Measurements from ENCODE around the gene RAP2C.

RAP2C gene

DNA sequence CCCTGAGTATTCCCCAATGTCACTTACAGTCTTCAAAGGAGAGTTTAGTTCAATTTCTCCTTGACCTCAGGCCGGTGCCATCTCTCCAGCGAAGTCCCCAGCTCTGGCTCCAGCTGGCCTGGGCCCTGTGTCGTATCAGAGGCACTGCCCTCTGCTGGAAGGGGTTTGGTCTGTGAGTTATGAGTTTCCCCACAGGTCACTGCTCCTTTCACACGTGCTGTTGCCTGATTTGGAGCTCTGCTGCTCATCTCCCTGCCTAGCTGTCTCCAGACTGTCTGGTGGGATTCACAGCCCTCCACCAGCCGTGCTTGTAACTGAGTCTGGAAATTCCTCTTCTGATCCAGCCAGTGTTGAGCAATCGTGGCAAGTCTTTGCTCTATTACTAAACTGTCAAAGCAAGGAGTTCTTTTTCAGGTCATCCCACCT is at the start of gene RAP2C:
Gene RAP2C, minus strand, starts transcription at position 105 of the 426 bp plus-strand sequence. CDS start 2,179 bp downstream, outside the sequence.
- peak; percentile 45 to 48 for DNase-seq

DNA sequence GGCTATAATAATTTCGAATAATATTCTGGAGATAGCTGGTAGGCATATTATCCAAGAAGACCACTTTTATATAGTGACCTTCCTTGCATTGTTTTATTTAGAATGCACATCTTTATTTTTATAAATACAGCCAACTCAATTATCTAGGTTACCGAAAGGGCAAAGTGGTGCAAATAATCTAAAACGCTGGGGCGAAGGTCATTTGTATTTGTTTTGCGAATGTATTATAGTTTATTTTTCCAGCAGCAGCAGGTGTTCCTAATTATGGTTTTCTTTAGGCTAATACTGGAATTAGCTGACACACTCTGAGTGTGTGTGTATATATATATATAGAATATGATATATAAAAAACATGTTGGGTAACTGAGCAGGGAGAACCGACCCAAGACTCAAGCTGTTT is 48.1 kb upstream of the RAP2C start:
- DNase-seq, result no peak

DNA sequence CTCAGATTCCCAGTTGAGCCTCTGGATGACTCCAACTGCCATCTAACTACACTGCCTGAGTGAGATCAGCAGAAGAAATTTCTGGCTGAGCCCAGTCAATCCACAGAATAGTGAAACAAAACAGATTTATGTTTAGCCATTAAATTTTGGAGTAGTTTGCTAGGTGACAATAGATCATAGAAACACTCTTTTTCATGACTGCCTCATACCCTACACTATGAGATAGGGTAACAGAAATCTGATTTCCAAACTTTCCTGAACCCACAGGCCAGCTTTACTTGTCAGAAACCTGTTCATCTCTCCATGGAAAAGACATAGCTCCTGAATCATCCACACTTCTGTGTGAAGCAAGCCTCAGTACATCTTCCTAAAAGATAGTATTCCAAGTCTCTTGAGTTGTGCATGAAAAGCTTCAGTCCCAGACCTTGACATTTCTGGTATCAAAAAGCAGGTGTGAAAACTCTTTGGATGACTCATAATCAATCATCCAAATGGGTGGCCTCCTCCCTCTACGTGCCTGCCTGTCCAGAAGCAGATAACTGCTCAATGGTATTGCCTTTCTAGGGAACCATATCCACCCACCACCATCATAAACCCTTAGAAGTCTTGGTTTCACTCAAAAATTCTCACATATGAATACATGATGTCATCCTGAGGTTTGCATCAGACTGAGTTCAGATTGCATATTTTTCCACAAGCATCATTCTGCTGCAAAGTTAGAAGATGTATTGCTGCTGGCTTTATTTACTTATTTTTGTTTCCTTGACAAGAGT is 47.5 kb upstream of the RAP2C start:
- DNase-seq, result peak; percentile 0 to 13

DNA sequence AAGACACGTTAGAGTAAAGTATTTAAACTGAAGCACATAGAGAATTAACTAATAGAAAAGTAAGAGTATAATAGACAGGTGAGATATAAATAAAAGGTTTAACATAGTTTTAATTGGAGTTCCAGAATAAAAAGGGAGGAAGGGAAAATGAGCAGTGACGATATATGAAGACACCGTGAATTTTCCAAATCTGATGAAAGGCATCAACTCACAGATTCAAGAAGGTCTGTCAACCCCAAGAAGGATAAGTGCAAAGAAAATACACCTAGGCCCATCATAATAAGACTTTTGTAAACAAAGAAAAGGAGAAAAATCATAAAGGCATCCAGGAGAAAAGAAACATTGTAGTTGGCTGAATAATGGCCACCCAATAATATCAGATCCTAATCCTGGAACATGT is 43.9 kb upstream of the RAP2C start:
- DNase-seq, result no peak

DNA sequence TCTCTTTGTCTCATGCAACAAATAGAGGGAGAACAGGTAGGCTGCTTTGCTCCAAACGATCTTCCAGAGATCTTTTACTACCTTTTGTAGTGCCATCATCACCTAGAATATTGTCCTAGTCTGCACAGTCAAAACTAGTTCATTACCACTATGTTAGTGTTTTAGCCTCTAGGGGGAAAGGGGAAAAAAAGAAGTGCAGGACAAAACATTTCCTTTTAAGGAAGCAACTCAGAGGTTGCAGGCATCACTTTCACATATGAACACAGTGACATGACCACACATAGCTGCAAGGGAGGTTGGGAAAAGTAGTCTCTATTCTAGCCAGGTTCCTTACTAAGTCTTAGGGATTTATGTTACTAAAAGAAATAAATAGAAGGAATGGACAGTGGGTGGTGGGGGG is 39.3 kb upstream of the RAP2C start:
- no peak for DNase-seq

DNA sequence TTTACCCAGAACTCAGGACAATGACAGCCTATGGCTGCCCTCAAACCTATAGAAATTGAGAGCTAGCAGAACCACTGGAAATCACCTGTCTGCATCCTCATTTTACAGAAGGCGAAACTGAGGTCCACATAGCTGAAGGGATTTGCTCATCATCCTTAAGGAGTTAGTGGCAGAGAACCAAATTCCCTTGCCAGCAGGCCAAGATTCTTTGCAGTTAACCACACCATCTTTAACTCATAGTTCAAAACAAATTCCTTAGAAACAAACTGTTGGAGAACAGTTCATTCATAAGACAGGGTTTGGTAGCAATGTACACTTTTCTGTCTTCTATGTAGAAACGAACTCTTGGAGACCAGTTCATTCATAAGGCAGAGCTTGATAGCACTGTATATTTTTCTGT is 37.9 kb upstream of the RAP2C start:
- no peak for DNase-seq

DNA sequence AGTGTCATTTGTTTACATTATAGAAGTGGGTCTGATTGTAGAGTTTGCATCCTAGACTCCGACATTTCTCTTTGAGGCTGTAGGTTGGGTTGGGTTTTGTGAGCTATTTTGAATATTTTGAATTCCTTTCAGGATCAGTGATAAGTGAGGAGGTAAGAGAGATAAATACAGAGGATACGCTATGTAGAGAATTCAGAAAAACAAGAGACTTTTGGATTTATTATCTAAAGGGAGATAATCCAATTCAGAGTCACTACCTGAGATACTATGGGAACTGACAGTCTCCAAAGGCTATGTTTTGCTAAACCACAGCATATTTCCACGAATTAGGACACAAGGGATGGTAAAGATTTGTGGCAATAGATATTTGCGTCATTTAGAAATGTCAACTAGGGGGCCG is 16.9 kb upstream of the RAP2C start:
- no peak for DNase-seq

DNA sequence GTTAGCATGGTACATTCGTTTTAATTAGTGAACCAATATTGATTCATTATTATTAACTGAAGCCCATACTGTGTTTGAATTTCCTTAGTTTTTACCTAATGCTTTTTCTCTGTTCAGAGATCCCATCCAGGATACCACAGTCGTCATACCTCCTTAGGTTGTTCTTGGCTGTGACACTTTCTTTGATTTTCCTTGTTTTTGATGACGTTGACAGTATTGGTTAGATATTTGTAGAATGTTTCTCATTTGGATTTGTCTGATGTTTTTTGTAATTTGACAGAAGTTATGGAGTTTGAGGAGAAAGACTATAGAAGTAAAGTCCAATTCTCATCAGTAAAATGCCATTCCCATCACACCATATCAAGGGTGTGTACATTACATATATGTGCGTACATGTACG is 16.2 kb upstream of the RAP2C start:
- no peak for DNase-seq

DNA sequence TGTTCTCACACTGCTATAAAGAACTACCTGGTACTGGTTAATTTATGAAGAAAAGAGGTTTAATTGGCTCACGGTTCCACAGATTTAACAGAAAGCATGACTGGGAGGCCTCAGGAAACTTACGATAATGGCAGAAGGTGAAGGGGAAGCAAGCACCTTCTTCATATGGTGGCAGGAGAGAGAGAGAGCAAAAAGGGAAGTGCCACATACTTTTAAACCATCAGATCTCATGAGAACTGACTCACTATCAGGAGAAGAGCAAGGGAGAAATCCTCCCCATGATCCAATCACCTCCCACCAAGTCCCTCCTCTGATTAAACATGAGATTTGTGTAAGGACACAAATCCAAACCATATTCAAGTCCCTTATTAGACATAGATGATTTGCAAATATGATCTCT is 12.3 kb upstream of the RAP2C start:
- DNase-seq, result no peak

DNA sequence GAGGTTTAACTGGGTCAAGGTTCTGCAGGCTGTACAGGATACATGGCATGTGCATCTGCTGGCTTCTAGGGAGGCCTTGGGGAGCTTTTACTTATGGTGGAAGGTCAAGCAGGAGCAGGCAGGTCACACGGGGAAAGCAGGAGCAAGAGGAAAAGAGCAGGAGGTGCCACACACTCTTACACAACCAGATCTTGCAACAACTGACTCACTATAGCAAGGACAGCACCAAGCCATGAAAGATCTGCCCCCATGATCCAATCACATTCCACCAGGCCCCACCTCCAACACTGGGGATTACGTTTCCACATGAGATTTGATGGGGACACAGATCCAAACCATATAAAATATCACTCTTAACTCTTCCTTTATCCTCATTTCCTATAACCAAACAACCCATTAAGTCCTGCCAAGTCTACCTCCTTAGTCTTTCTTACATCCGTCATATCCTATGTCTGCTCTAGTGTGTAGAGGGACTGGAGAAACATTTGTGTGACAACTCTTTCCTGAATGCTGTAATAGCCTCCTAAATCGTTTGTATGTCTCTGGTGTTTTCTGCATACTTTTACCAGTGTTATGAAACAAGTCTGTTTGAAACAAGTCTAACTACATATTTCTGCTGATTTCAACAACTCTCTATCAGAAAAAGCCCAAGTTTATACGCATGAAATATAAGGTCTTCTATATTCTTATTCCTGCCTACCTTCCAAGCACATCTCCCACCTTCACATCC is 8.3 kb upstream of the RAP2C start:
- DNase-seq, result no peak

DNA sequence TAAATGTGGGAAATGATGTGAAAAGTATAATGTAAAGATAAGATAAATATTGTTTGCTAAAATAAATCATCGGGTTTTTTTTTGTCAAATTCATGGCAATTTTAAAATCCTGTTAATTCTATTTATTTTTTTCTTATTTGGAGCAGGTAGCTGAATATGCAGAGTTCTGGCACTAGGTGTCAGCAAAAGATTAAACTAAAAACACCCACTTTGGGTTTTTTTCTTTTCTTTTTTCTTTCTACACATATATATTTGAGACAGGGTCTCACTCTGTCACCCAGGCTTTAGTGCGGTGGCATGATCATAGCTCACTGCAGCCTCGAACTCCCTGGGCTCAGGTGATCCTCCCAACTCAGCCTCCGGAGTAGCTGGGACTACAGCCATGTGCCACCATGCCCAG is 6.9 kb upstream of the RAP2C start:
- DNase-seq, result no peak

DNA sequence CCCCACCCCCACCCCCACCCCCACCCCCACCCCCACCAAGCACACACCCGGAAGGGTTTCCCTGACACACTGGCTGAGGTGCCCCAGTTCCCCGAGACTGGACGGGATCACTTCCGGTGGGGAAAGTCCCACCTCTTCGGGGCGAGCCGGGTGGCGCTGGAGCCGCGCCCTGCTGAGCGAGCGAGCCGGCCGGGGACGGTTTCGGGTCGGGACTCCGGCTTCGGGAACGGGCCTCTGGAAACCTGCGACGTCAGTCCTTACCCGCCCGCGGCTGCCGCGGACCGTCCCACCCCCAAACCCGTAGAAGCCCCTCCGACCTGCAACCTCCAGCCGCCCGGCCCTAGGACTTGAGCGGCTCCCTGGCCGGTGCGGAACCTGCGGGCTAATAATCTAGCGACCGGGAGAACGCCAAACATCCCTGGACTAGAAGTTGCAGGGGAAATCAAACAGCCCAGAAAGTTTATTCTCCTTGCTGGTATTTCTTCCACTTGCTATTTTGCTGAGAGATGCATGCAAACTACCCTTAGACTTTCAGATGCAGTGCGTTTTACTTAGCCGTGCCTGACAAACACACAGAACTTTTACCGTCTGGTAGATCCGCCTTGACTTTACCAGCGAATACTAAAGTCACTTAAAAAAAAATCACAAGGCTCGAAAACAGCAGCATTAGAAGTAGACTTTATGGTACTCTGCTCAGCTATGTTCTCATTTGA is 991 bp downstream of the RAP2C start:
- peak; percentile 55 to 65 for DNase-seq

DNA sequence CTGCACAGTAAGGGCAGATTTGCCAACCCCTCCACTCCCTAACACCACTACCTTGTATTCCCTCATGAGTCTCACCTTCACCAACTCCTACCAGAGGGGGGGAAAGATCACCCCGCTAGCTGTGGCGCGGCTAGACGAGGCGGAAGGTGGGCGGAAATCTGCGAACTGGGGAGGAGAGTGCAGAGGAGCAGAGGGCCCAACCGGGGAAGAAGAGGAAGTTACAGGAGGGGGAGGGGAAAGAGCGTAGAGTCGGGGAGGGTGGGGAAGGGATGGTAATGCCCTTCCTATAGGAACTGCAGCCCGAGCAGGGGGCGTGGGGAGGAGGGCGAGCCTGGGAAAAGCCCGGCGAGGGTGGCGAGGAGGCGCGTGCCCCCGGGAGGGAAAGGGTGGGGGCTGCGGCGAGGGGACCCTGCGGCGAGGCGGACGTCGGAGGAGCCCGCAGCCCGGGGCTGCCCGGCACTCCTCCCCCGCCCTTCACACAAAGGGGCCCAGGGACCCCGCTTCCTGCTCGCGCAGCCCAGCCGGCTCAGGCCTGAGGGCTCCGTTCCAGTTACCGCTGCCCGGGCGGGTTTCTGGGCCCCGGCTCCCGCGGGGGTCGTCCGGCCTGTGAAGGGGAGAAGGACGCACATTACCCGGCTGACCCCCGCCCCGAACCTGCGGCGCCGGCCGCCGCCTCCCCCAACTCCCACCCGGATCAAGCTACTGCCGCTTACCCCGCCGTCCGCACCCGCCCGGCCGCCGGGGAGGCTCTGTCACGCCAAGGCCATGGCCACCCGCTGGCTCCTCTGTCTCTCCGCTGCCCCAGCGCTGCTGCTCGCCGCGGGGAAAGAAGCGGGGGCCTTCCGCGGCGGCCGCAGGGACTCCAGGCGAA is 1.8 kb downstream of the RAP2C start:
- DNase-seq, result peak; percentile 39 to 53

DNA sequence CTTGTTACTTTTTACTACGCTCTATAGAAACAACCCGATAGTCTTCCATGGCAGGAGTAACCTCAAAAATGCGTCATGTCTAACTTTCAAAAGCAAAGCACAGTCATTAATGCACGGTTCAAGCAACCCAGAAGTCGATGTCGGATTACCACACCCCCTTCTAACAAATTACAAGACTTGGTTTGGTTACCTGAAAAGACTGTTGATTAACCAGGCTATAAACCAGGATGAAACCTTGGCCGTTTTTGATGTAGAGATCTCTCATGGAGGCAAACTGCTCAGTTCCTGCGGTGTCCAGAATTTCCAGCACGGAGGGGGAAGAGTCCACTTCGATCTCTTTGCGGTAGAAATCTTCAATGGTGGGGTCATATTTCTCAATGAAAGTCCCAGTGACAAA is 2.4 kb downstream of the RAP2C start:
- DNase-seq, result peak in 1 of 2 donors; percentile 8

DNA sequence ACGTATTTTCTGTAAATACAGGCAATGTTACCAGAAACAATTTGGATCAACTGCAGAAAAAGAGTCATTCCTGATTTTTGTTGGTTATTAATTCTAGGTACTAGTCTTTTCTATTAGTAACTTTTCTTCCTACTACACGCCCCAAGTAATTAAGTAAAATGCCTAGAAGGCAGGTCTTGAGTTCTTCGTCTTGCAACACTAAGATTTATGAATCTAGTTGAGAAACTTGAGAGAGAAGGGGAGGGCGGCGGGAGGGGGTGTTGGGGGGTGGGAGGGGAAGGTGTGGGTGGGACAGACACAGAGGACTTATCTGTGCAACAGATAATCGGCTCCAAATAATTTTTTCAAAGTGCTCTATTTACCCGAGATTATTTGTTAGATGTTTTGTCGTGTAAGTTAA is 3.0 kb downstream of the RAP2C start:
- no peak for DNase-seq

DNA sequence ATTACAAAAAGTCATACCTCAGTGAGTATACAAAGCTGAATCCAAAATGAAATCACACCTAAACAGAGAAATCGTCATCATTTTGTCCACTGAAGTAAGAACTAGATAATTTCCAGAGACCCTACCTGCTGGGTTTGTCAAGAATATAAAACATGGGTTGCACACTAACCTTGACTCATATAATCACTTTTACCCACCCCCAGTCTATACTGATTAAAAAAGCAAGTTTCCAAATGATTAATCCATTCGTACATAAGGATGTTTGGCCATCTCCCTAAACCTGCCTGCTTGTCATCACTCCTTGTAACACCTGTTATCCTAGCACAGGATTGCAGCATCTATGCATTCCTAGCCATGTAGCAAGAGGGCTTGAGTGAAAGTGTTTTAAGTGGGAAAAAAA is 4.7 kb downstream of the RAP2C start:
- DNase-seq, result no peak

DNA sequence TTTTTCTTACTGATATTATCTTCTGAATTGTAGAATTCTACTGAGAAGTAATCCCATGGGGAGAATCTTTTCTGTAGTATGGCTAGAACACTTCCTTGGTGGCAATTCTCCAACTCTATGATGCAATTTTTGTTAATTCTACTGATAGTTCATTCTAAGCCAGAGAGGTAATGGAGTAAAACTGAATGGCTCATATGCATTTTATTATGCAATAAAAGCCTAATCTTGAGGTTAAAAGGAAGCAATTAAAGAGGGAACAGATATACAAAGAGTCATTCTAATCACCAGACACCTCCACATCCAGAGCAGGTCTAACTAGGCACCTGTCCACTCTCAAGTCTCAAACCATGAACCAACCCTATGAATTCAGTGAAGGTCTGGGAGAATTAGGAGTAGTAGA is 9.7 kb downstream of the RAP2C start:
- no peak for DNase-seq

DNA sequence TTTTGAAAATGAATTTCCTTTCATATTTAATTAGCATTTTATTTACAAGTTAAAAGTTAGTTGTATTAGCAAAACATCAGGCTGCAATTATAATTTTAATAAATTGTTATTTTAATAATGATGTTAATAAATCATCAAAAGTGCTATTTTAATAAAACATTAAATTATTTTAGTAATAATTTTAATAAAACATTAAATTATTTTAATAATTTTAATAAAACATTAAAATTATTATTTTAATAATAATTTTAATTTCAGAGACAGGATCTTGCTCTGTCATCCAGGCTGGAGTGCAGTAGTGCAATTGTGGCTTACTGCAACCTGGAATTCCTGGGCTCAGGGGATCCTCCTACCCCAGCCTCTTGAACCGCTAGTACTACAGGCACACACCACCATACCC is 10.8 kb downstream of the RAP2C start:
- no peak for DNase-seq

DNA sequence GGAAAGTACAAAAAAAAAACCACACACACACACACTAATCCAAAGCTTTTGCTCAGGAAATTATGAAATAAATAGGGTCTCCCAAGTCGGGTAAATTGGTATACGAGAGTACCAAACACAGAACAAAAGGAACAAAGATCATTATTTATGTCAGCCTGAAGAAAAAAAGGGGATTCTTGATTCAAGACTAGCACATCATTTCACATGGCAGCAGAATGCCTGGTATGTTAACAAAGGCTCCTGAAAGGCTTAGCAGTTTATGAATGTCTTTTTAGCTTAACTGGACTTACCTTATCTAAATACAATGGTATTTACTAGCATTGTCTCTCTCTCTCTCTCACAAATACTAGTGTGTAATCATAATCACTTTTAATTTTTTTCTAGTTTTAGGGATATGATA is 11.3 kb downstream of the RAP2C start:
- no peak for DNase-seq

DNA sequence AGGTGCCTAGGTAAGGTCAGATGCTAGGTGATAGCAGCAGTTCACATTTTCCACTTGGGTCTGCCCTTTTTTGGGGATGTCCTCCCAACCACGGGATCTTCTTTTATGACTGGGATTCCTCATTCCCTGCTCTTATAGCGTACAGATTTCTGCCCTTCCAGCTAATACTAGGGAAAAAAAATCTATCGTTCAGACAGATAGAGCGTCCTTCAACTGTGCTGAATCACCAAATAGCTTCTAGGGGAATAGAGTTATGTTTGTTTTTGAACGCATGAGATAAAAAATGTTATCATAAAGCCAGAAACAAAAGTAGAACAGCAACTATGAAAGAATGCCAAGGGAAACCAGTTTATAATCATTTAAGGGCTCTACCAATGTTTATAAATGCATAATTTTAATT is 13.0 kb downstream of the RAP2C start:
- DNase-seq, result no peak

DNA sequence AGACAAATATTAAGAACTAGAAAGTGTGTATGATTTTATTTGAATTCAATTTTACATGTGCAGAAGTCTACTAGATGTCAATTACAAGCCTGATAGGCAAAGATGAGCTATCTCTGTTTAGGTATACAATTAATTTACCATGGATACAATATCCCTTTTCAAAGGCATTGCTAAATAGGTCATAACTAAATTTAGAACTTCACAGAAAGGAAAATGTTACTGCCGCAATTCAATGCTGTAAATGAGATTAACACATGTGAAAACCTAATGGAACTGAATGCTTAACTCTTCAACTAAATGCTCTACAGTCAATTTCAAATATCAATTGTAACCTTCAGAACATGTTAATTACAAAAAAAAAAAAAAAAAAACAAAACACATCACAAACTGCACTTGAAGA is 14.6 kb downstream of the RAP2C start:
- no peak for DNase-seq

DNA sequence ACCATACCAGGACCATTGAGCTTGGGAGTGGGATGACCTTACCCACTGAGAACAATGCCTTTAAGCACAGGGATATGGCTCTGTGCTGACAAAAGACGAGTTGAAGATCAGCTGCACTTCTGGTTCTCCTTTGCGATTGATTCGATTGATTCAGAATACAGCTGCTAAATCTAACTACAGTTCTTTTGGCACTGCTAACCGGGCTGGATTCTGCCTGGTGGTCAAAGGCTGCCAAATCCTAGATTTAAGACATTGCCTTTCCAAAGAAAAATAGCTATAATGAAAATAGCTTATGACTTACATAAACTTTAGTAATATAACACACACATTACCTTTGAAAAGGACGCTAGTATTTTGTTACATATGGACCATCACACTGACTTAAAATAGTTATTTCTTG is 18.3 kb downstream of the RAP2C start:
- no peak for DNase-seq

DNA sequence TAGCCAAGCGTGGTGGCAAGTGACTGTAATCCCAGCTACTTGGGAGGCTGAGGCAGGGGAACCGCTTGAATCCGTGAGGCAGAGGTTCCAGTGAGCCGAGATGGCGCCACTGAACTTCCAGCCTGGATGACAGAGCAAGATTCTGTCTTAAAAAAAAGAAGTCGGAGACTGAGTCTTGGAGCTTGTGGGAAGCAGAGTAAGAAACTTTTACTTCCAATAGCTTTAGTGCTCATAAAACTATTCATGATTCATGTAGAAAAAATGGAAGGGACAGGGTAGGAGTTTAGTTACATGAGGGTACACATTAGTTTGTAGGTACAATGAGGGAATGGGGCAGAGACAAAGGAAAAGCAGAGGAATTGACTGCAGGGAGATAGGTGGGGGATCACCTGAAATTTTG is 19.3 kb downstream of the RAP2C start:
- no peak for DNase-seq
